ENCODE results near the gene FHIT. TPM values are rescaled to one million over a fixed set of nuclear protein-coding genes. Genes with fewer than 3 reads are reported as not detected.

Gene FHIT
- total and polyA plus RNA-seq, 10 of the 15 experiments (the other 5 are each of a cell fraction or from before 2014, with no cell fraction given), result 4.2 to 14.9 (median 9.4) TPM

- intact Hi-C loops (cut with micrococcal nuclease; ENCODE audit: unreplicated experiment), result loop anchor here (10.0 kb wide), 1 partner anchor 859 kb away; no protein-coding TSS in a partner anchor
- ChIA-PET SMC1A (ENCODE audit: uncharacterized antibody, unreplicated experiment) (interaction anchor here (1.0 to 1.7 kb wide), 3 partner anchors 264 to 643 kb away, joined by 4 to 6 read pairs (median 4); no protein-coding TSS in a partner anchor), CTCF (interaction anchor here (1.1 to 10.6 kb wide), 4 partner anchors 20 to 643 kb away, joined by 3 to 119 read pairs (median 4); no protein-coding TSS in a partner anchor), RAD21 (ENCODE audit: unreplicated experiment) (interaction anchor here (0.6 to 2.1 kb wide), 3 partner anchors 37 to 541 kb away, joined by 3 to 10 read pairs (median 3); no protein-coding TSS in a partner anchor), POLR2A (no interaction called here)
- Histone ChIP-seq H2AFZ (ENCODE audit: control insufficient read depth, low read depth, low read length) (no peak overlapping the region), H3K4me3 (no peak overlapping the region), H3K27ac (ENCODE audit: control insufficient read depth, insufficient read depth) (no peak overlapping the region), H3K9ac (ENCODE audit: control insufficient read depth, insufficient read depth, low read length) (no peak overlapping the region), H3K4me1 (ENCODE audit: control insufficient read depth, insufficient read depth, low read length) (no peaks in the 10 kb centered on the region), H4K20me1 (ENCODE audit: control insufficient read depth, insufficient read depth) (no peaks in the 10 kb centered on the region), H3K79me2 (ENCODE audit: control insufficient read depth, insufficient read depth, low read length) (no peaks in the 10 kb centered on the region), H3K4me2 (ENCODE audit: control insufficient read depth, insufficient read depth) (no peak overlapping the region), H3K9me3 (replicated peaks; ENCODE audit: control insufficient read depth, insufficient read depth, low read length) (no peaks in the 10 kb centered on the region), H3K27me3 (replicated peaks in 1 of 2; ENCODE audit: control insufficient read depth in 2 of 2, insufficient read depth in 2 of 2, low read length in 1 of 2) (no peaks in the 10 kb centered on the region), H3K36me3 (ENCODE audit: control insufficient read depth in 2 of 2, insufficient read depth in 2 of 2, low read length in 1 of 2) (no peaks in the 10 kb centered on the region)
- TF ChIP-seq ELK1 (IDR thresholded peaks at IDR 0.05; ENCODE audit: low read depth, low read length) (no peak), POLR2A (IDR thresholded peaks at IDR 0.05; ENCODE audit: low read depth, low read length) (no peak), ETV6 (conservative IDR thresholded peaks at IDR 0.05 in 1 of 2, IDR thresholded peaks at IDR 0.05 in 1 of 2; ENCODE audit: borderline replicate concordance in 1 of 2, low read depth in 1 of 2) (no peak), CREM (IDR thresholded peaks at IDR 0.05; ENCODE audit: low read depth) (no peak), NFXL1 (IDR thresholded peaks at IDR 0.05; ENCODE audit: borderline replicate concordance) (no peak), HCFC1 (IDR thresholded peaks at IDR 0.05; ENCODE audit: low read length) (no peak), SREBF2 (IDR thresholded peaks at IDR 0.05; ENCODE audit: low read length) (no peak), FOXK2 (IDR thresholded peaks at IDR 0.05) (no peak), CTCF (IDR thresholded peaks at IDR 0.05 in 2 of 3, conservative IDR thresholded peaks at IDR 0.05 in 1 of 3; ENCODE audit: control insufficient read depth in 2 of 3, extremely low read depth in 1 of 3, insufficient read depth in 1 of 3, low read depth in 3 of 3, low read length in 3 of 3) (no peak), ZNF217 (IDR thresholded peaks at IDR 0.05) (no peak), HDAC6 (IDR thresholded peaks at IDR 0.05; ENCODE audit: unreplicated experiment) (no peak), ZNF274 (IDR thresholded peaks at IDR 0.05; ENCODE audit: insufficient read depth, insufficient read length) (no peak), NFYB (IDR thresholded peaks at IDR 0.05; ENCODE audit: insufficient read depth, low read depth, low read length) (no peak), HDGF (IDR thresholded peaks at IDR 0.05) (no peak), FOS (IDR thresholded peaks at IDR 0.05; ENCODE audit: borderline replicate concordance, extremely low read depth, insufficient read length) (no peak), WRNIP1 (IDR thresholded peaks at IDR 0.05; ENCODE audit: borderline replicate concordance, low read depth, low read length) (no peak)
- in situ Hi-C loops (cut with MboI), result no loop called here
- no TSS peak for BruUV-seq (replicated peaks)
- FAIRE-seq (no peak), ATAC-seq (no peak), DNase-seq (ENCODE audit: low read depth, low spot score) (no peak)
- 48% methylated on average over 12 of the region's 12 CpGs for WGBS (ENCODE audit: insufficient coverage, insufficient replicate concordance, low lambda C conversion rate, missing lambda C conversion rate)
These were observed 1397.1 kb downstream of the FHIT start for GRCh38 chr3:59854061-59854709.
